ENCODE data around the gene FGF12. TPM values are rescaled to one million over a fixed set of nuclear protein-coding genes. Genes with fewer than 3 reads are reported as not detected.

FGF12 gene
- total and polyA plus RNA-seq, 2 experiments from 2014 or later: 6.0 to 14.3 TPM

GRCh38 chr3:192186045-192186444 is 541.3 kb downstream of the FGF12 start (continued):
- TF ChIP-seq, protein P1, sequence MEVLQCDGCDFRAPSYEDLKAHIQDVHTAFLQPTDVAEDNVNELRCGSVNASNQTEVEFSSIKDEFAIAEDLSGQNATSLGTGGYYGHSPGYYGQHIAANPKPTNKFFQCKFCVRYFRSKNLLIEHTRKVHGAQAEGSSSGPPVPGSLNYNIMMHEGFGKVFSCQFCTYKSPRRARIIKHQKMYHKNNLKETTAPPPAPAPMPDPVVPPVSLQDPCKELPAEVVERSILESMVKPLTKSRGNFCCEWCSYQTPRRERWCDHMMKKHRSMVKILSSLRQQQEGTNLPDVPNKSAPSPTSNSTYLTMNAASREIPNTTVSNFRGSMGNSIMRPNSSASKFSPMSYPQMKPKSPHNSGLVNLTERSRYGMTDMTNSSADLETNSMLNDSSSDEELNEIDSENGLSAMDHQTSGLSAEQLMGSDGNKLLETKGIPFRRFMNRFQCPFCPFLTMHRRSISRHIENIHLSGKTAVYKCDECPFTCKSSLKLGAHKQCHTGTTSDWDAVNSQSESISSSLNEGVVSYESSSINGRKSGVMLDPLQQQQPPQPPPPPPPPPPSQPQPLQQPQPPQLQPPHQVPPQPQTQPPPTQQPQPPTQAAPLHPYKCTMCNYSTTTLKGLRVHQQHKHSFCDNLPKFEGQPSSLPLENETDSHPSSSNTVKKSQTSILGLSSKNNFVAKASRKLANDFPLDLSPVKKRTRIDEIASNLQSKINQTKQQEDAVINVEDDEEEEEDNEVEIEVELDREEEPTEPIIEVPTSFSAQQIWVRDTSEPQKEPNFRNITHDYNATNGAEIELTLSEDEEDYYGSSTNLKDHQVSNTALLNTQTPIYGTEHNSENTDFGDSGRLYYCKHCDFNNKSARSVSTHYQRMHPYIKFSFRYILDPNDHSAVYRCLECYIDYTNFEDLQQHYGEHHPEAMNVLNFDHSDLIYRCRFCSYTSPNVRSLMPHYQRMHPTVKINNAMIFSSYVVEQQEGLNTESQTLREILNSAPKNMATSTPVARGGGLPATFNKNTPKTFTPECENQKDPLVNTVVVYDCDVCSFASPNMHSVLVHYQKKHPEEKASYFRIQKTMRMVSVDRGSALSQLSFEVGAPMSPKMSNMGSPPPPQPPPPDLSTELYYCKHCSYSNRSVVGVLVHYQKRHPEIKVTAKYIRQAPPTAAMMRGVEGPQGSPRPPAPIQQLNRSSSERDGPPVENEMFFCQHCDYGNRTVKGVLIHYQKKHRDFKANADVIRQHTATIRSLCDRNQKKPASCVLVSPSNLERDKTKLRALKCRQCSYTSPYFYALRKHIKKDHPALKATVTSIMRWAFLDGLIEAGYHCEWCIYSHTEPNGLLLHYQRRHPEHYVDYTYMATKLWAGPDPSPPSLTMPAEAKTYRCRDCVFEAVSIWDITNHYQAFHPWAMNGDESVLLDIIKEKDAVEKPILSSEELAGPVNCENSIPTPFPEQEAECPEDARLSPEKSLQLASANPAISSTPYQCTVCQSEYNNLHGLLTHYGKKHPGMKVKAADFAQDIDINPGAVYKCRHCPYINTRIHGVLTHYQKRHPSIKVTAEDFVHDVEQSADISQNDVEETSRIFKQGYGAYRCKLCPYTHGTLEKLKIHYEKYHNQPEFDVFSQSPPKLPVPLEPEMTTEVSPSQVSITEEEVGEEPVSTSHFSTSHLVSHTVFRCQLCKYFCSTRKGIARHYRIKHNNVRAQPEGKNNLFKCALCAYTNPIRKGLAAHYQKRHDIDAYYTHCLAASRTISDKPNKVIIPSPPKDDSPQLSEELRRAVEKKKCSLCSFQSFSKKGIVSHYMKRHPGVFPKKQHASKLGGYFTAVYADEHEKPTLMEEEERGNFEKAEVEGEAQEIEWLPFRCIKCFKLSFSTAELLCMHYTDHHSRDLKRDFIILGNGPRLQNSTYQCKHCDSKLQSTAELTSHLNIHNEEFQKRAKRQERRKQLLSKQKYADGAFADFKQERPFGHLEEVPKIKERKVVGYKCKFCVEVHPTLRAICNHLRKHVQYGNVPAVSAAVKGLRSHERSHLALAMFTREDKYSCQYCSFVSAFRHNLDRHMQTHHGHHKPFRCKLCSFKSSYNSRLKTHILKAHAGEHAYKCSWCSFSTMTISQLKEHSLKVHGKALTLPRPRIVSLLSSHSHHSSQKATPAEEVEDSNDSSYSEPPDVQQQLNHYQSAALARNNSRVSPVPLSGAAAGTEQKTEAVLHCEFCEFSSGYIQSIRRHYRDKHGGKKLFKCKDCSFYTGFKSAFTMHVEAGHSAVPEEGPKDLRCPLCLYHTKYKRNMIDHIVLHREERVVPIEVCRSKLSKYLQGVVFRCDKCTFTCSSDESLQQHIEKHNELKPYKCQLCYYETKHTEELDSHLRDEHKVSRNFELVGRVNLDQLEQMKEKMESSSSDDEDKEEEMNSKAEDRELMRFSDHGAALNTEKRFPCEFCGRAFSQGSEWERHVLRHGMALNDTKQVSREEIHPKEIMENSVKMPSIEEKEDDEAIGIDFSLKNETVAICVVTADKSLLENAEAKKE (CRISPR knock-in tag; IDR thresholded peaks at IDR 0.05): no peak

DNA sequence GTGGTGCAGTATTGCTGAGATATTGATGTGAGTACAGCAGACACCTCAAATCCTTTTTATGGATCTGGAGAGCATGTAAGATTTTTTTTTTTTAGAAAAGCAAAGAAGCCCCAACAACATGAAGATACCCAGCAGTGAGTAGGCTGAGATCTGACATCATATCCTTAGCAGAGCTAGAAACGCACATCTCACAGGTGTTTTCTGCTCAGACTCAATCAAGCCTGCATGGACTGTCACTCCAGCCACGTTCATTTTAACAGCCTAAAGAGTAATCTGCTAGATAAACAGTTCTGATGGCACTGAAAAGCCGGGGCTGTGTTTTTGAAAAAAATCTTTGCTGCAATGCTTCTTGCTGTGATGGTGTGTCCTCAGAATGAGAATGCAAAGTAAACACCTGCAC is 544.2 kb downstream of the FGF12 start:
- no peak for ATAC-seq
- TF ChIP-seq CREB1 (CRISPR knock-in tag; IDR thresholded peaks at IDR 0.05; ENCODE audit: low read depth) (no peak), ZNF331 (CRISPR knock-in tag; IDR thresholded peaks at IDR 0.05; ENCODE audit: low read depth) (no peak), ZNF114 (CRISPR knock-in tag; IDR thresholded peaks at IDR 0.05) (no peak), STAT1 (IDR thresholded peaks at IDR 0.05; ENCODE audit: unreplicated experiment) (no peak), EZH2phosphoT487 (IDR thresholded peaks at IDR 0.05; ENCODE audit: unreplicated experiment) (no peak)
- TF ChIP-seq, protein P1 (CRISPR knock-in tag; IDR thresholded peaks at IDR 0.05): no peak

More for the DNA sequence above, 544.2 kb downstream of the FGF12 start:
- Histone ChIP-seq H3K4me3 (no peak overlapping the region), H2AFZ (no peak overlapping the region), H3K27me3 (ENCODE audit: insufficient read depth) (no peaks in the 10 kb centered on the region), H3K4me1 (ENCODE audit: insufficient read depth) (peaks cover 32% of the 10 kb centered on the region), H3F3A (replicated peaks; ENCODE audit: low read depth) (no peaks in the 10 kb centered on the region), H4K20me1 (replicated peaks; ENCODE audit: insufficient read depth) (no peaks in the 10 kb centered on the region), H3K27ac (ENCODE audit: low read depth) (no peak overlapping the region), H3K36me3 (ENCODE audit: insufficient read depth) (no peaks in the 10 kb centered on the region), H3K9me2 (ENCODE audit: insufficient read depth) (no peaks in the 10 kb centered on the region), H3K4me2 (no peak overlapping the region), H3K79me2 (replicated peaks; ENCODE audit: insufficient read depth) (no peaks in the 10 kb centered on the region)
- H3K4me3 Mint-ChIP-seq: no peak overlapping the region
- no peaks in the 10 kb centered on the region for H3K9me3 Mint-ChIP-seq
- H3K36me3 Mint-ChIP-seq (ENCODE audit: low read depth): no peaks in the 10 kb centered on the region
- no peak for DNase-seq (ENCODE audit: low spot score)
- H3K4me1 Mint-ChIP-seq: peaks cover 40% of the 10 kb centered on the region
- no peak overlapping the region for H3K27ac Mint-ChIP-seq
- peaks cover 4% of the 10 kb centered on the region for H3K27me3 Mint-ChIP-seq (ENCODE audit: insufficient read depth, low read depth, poor library complexity)
